Nephron (organoid): ENCODE data around the gene NMNAT3.

Experiments used
- H3K27ac Mint-ChIP-seq, 3 experiments: 2 replicates each; pipeline ENCODE4 v1.8.0; 2020; ENCODE audit warnings: mixed read lengths in 3 of 3, mild to moderate bottlenecking in 2 of 3, moderate library complexity in 1 of 3
- H3K27me3 Mint-ChIP-seq: 2 replicates; pipeline ENCODE4 v1.8.0; 2021; ENCODE audit warnings: low read depth, mild to moderate bottlenecking, moderate library complexity, mixed read lengths
- H3K36me3 Mint-ChIP-seq: 2 replicates; pipeline ENCODE4 v1.8.0; 2020; ENCODE audit warnings: low read depth, mixed read lengths
- H3K4me1 Mint-ChIP-seq: 2 replicates; pipeline ENCODE4 v1.8.0; 2020; ENCODE audit warnings: mixed read lengths
- H3K4me3 Mint-ChIP-seq, 3 experiments: 2 replicates each; pipeline ENCODE4 v1.8.0; 2020; ENCODE audit warnings: mild to moderate bottlenecking in 3 of 3, mixed read lengths in 3 of 3, moderate library complexity in 2 of 3
- H3K9me3 Mint-ChIP-seq: 2 replicates; pipeline ENCODE4 v1.8.0; 2020; ENCODE audit warnings: mixed read lengths
- CTCF ChIP-seq, 3 experiments: fragments of 200-600 bp; sonication (generic); IDR thresholded peaks; one replicate each; pipeline ENCODE4 v1.5.0; 2021; ENCODE audit warnings: antibody characterized with exemption in 3 of 3; ENCODE audit not compliant: unreplicated experiment in 3 of 3

The NMNAT3 gene

GRCh38 chr3:139694542-139694941, 16.8 kb upstream of the NMNAT3 start:
- Mint-ChIP-seq H3K27me3 (peaks cover 16% of the 10 kb centered on the region), H3K4me1 (peaks cover 17% of the 10 kb centered on the region), H3K9me3 (no peaks in the 10 kb centered on the region), H3K36me3 (no peaks in the 10 kb centered on the region), H3K27ac (peak overlapping the region; percentile 94 to 97 (median 95)), H3K4me3 (no peak overlapping the region)
- TF ChIP-seq CTCF (IDR thresholded peaks at IDR 0.05; ENCODE audit: unreplicated experiment in 3 of 3): no peak

- Mint-ChIP-seq H3K4me3 (no peak overlapping the region), H3K27me3 (peaks cover 12% of the 10 kb centered on the region), H3K9me3 (no peaks in the 10 kb centered on the region), H3K4me1 (peaks cover 42% of the 10 kb centered on the region), H3K27ac (no peak overlapping the region), H3K36me3 (no peaks in the 10 kb centered on the region)
- no peak for TF ChIP-seq CTCF (IDR thresholded peaks at IDR 0.05; ENCODE audit: unreplicated experiment in 3 of 3)
These were observed 13.8 kb upstream of the NMNAT3 start for GRCh38 chr3:139691619-139692018.

- H3K36me3 Mint-ChIP-seq: no peaks in the 10 kb centered on the region
- H3K4me1 Mint-ChIP-seq: peaks cover 36% of the 10 kb centered on the region
- no peak overlapping the region for H3K4me3 Mint-ChIP-seq
- H3K27me3 Mint-ChIP-seq: peaks cover 8% of the 10 kb centered on the region
- no peak for TF ChIP-seq CTCF (IDR thresholded peaks at IDR 0.05; ENCODE audit: unreplicated experiment in 3 of 3)
- H3K9me3 Mint-ChIP-seq: peaks cover 4% of the 10 kb centered on the region
- no peak overlapping the region for H3K27ac Mint-ChIP-seq
These were observed 12.0 kb upstream of the NMNAT3 start for GRCh38 chr3:139689708-139690228.

- TF ChIP-seq CTCF (IDR thresholded peaks at IDR 0.05; ENCODE audit: unreplicated experiment in 3 of 3): no peak
- Mint-ChIP-seq H3K27me3 (peaks cover 8% of the 10 kb centered on the region), H3K9me3 (peaks cover 6% of the 10 kb centered on the region), H3K4me1 (peaks cover 32% of the 10 kb centered on the region), H3K36me3 (no peaks in the 10 kb centered on the region), H3K27ac (peak overlapping the region in 1 of 3 experiments; percentile 6), H3K4me3 (peak overlapping the region in 1 of 3 experiments; percentile 30)
These were observed 11.3 kb upstream of the NMNAT3 start for GRCh38 chr3:139689122-139689521.

- Mint-ChIP-seq H3K36me3 (no peaks in the 10 kb centered on the region), H3K4me3 (no peak overlapping the region), H3K4me1 (peaks cover 32% of the 10 kb centered on the region), H3K27ac (no peak overlapping the region), H3K9me3 (peaks cover 8% of the 10 kb centered on the region), H3K27me3 (peaks cover 8% of the 10 kb centered on the region)
- TF ChIP-seq CTCF (IDR thresholded peaks at IDR 0.05; ENCODE audit: unreplicated experiment in 3 of 3): no peak
These were observed 9.7 kb upstream of the NMNAT3 start for GRCh38 chr3:139687431-139687830.

- no peak for TF ChIP-seq CTCF (IDR thresholded peaks at IDR 0.05; ENCODE audit: unreplicated experiment in 3 of 3)
- no peak overlapping the region for H3K4me3 Mint-ChIP-seq
- H3K9me3 Mint-ChIP-seq: peaks cover 8% of the 10 kb centered on the region
These were observed 8.9 kb upstream of the NMNAT3 start for GRCh38 chr3:139686624-139687023.

More at GRCh38 chr3:139686624-139687023, 8.9 kb upstream of the NMNAT3 start:
- H3K36me3 Mint-ChIP-seq: no peaks in the 10 kb centered on the region
- H3K27me3 Mint-ChIP-seq: peaks cover 4% of the 10 kb centered on the region
- no peak overlapping the region for H3K27ac Mint-ChIP-seq
- peaks cover 32% of the 10 kb centered on the region for H3K4me1 Mint-ChIP-seq
